GM19395 (cell line): ENCODE measurements around the gene SCFD2.
A peak's percentile ranks its signal among the peaks of the same experiment; 100 is the strongest.

Experiments
- ATAC-seq: cut with Tn5 transposase; IDR thresholded peaks from one replicate; pipeline ENCODE4 v1.9.1; 2021; ENCODE audit warnings: mild to moderate bottlenecking, moderate library complexity; ENCODE audit not compliant: unreplicated experiment

SCFD2 gene

GRCh38 chr4:53118676-53119075 is 247.2 kb downstream of the SCFD2 start:
- no peak for ATAC-seq

- ATAC-seq, result no peak
These were observed 248.9 kb downstream of the SCFD2 start for GRCh38 chr4:53116954-53117353.

GRCh38 chr4:53113431-53114225 is 252.2 kb downstream of the SCFD2 start:
- no peak for ATAC-seq

GRCh38 chr4:53105313-53105712 is 260.5 kb downstream of the SCFD2 start:
- ATAC-seq, result no peak

GRCh38 chr4:53103481-53103880 is 262.4 kb downstream of the SCFD2 start:
- no peak for ATAC-seq

- no peak for ATAC-seq
These were observed 264.7 kb downstream of the SCFD2 start for GRCh38 chr4:53101191-53101581.

GRCh38 chr4:53100501-53101190 is 265.2 kb downstream of the SCFD2 start:
- ATAC-seq, result no peak

GRCh38 chr4:53098681-53099121 is 267.2 kb downstream of the SCFD2 start:
- no peak for ATAC-seq

- no peak for ATAC-seq
These were observed 271.8 kb downstream of the SCFD2 start for GRCh38 chr4:53094040-53094439.

GRCh38 chr4:53089936-53090729 is 275.7 kb downstream of the SCFD2 start:
- no peak for ATAC-seq

GRCh38 chr4:53088152-53088551 is 277.7 kb downstream of the SCFD2 start:
- no peak for ATAC-seq

GRCh38 chr4:53076374-53076958 is 289.4 kb downstream of the SCFD2 start:
- ATAC-seq, result no peak

GRCh38 chr4:53075162-53075785 is 290.6 kb downstream of the SCFD2 start:
- ATAC-seq, result no peak

- ATAC-seq, result no peak
These were observed 297.0 kb downstream of the SCFD2 start for GRCh38 chr4:53068755-53069330.

- ATAC-seq, result no peak
These were observed 298.6 kb downstream of the SCFD2 start for GRCh38 chr4:53067125-53067802.

GRCh38 chr4:53066155-53066554 is 299.7 kb downstream of the SCFD2 start:
- ATAC-seq, result no peak

- no peak for ATAC-seq
These were observed 301.3 kb downstream of the SCFD2 start for GRCh38 chr4:53064609-53065008.

- ATAC-seq, result no peak
These were observed 304.6 kb downstream of the SCFD2 start for GRCh38 chr4:53061091-53061850.

- peak; percentile 53 for ATAC-seq
These were observed 305.6 kb downstream of the SCFD2 start for GRCh38 chr4:53060278-53060677.
